GM18505 (cell line): Measurements from ENCODE around the gene NR2F1.
A peak's percentile ranks its signal among the peaks of the same experiment; 100 is the strongest.

ENCODE experiments used
- ATAC-seq: cut with Tn5 transposase; IDR thresholded peaks from one replicate; pipeline ENCODE4 v1.9.1; 2021; ENCODE audit not compliant: unreplicated experiment
- POLR2A ChIP-seq: IDR thresholded peaks from 4 replicates; pipeline ENCODE4 v1.6.1; 2011; ENCODE audit warnings: borderline replicate concordance; ENCODE audit not compliant: insufficient read depth, insufficient read length; ENCODE audit errors: extremely low read depth

The NR2F1 gene

GRCh38 chr5:93610581-93611272, 27.7 kb downstream of the NR2F1 start:
- ATAC-seq, result no peak
- no peak for TF ChIP-seq POLR2A

DNA sequence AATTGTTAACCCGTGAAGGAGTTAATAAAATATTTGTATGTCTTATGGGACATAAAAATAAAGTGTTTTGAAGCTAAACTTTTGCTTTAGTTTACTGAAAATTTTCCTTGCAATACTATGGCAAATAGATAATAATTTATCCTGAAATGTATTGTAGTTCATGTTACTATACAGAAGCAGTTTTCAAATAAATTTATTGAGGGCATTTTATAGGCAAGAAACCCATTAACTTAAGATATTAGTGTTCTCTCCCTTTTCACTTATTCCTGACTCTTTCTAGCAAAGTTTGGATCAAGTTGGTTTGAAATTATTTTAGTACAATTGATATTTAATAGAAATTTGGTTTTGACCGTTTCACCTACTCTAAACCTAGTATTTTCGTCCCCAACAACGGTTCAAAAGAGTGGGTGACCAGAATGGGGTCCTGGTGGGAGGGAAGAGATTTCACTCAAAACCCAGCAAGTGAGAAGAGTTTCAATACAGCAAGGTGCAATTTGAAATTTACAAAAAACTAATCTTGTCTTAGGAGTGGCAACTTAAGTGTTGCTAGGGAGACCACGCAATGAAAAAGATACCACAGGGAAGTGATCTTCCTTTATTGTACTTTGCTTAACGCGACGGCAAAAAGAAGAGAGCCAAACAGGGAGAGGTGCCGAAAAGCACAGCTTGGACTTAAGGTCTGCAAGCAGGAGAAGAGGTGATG, 28.4 kb downstream of the NR2F1 start:
- no peak for TF ChIP-seq POLR2A
- no peak for ATAC-seq

- ATAC-seq, result no peak
- TF ChIP-seq POLR2A, result no peak
Measured at GRCh38 chr5:93611976-93612854, 29.2 kb downstream of the NR2F1 start.

GRCh38 chr5:93612855-93613243, 29.8 kb downstream of the NR2F1 start:
- no peak for TF ChIP-seq POLR2A
- no peak for ATAC-seq

DNA sequence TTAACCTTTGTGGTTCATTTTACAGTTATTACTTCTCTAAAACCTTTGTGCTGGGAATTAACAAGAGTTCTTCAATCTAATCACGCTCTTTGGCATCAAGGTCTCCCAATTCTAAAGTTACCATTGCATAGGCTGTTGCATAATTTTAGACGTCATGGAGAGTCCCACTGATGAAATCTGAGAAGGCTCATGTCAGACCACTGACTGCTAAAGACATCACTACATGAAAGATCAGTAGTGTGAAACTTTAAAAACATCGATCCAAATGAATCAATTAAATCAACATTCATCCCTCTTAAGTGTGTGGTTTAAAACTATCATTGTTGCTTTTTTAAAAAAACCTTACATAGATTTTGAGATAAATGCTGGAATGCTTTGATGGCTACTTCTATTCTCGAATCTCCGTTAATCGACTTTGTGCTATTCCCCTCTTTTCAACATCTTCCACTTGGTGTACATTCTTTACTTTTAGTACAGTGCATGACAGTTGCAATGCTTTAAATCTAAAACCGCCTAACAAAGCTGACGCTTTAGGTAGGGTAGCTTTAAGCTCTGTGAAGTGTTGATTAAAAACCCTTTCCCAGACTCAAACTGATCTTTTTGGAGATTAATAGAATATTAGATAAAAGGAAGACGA, 33.6 kb downstream of the NR2F1 start:
- no peak for ATAC-seq
- no peak for TF ChIP-seq POLR2A

- ATAC-seq, result peak; percentile 97
- TF ChIP-seq POLR2A, result no peak
Measured at GRCh38 chr5:93620487-93621326, 37.7 kb downstream of the NR2F1 start.

GRCh38 chr5:93621327-93621798, 38.3 kb downstream of the NR2F1 start:
- no peak for TF ChIP-seq POLR2A
- peak; percentile 9 for ATAC-seq

DNA sequence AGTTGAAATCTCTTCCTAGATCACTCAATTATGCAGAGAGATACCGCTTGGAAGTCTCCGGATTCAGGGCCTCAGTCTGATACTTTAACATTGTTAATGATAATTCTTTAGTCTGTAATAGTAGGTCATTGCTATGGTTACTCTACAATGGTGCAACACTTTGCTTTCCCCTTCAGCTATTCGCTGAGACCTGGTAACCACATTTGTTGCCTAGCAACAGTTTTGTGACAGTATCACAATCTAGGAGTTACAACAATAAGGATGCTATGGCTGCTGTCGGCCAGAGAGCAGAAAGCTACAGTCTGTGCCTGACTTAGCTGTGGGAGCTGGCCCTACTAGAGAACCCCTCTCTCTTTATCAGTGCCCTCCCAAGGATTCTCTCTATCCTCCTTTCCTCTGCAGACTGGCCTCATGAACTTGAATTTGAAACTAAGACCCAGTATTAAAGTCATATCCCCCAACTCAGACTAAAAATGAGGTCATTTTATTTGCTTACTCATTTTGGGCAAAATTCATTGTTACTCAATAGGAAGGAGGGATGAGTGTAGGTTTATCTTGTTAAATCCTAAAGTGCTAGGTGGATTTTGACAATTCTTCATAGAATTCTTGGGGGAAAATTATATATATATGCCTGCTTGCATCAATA, 39.3 kb downstream of the NR2F1 start:
- no peak for TF ChIP-seq POLR2A
- peak; percentile 28 for ATAC-seq

DNA sequence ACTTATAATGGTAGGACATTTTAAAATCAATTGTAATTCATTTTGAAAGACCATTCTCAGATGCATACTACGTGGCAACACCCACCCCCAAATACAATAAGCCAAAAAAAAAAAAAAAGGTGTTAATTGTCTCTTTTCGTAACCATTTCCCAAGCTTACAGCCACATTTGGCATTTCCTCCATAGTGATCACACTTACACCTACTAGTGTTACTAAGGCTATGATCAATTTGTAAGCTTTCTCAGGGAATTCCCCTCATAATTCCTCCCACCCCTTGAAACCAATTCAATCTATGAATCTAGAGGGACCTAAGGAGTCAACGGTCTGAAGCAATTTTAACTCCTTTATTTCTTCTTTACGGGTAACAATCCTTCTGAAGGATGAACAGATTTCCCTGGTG, 40.1 kb downstream of the NR2F1 start:
- ATAC-seq, result no peak
- TF ChIP-seq POLR2A, result no peak

DNA sequence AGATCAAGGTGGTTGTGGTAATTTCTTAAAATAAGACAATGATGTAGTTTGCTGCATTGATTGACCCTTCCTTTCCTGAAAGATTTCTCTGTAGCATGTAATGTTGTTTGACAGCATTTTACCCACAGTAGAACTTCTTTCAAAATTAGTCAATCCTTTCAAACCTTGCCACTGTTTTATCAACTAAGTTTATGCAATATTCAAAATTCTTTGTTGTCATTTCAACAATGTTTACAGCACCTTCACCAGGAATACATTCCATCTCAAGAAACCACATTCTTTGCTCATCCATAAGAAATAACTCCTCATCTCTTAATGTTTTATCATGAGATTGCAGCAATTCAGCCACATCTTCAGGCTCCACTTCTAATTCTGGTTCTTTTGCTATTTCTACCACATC, 43.8 kb downstream of the NR2F1 start:
- no peak for ATAC-seq

DNA sequence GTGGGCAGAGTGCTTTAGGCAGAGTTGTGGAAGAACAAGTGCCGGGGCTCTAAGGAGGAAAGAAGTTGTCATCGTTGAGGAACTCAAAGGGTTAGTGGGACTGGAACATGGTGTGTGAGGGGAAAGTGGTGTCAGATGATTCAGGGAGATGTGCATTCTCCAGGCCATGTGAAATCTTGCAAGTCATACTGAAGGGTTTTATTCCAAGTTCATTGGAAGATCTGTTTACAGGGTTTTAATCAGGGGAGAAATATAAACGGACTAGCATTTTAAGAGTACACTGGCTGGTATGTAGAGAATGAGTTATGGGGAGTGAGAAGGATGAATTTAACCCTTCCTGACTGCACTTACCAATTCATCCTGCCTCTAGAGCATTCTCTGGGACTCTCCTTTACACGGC, 49.3 kb downstream of the NR2F1 start:
- ATAC-seq, result no peak
- no peak for TF ChIP-seq POLR2A

More for the DNA sequence above, 43.8 kb downstream of the NR2F1 start:
- TF ChIP-seq POLR2A, result no peak

DNA sequence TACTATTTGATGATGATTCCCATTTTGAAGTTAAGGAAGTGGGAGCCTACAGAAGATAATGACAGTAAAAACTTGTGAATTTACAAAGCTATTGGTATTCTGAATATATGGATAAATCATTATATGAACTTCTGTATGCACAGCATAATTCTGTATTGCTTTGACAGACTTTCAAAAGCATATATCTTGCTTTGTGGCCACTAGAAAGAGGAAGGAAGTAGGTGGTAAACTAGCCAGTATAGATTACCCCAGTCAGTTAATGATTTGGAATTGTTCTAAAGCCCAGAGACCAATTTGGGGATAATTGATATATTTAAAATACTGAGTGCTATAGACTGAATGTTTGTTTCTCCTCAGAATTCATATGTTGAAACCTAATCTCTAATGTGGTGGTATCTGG, 53.0 kb downstream of the NR2F1 start:
- TF ChIP-seq POLR2A, result no peak
- peak; percentile 77 for ATAC-seq

GRCh38 chr5:93636837-93637236, 53.8 kb downstream of the NR2F1 start:
- TF ChIP-seq POLR2A, result no peak
- ATAC-seq, result no peak

DNA sequence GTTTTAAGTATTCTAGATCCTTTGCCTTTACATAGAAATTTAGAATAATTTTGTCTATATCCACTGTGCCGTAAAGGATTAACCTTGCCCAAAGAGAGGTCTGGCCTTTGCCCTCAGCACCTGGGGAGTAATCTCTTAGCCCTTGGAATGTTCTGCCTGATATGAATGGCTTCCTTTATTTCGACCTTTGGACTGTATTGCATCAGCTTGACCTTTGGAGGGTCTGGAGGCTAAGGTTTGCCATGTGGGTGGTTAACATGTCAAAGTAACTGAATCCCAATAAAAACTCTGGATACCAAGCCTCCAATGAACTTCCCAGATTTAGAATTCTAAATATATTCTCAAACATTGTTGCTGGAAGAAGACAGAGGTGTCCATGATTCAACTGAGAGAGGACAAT, 54.7 kb downstream of the NR2F1 start:
- TF ChIP-seq POLR2A, result no peak
- ATAC-seq, result no peak
